ENCODE data around the gene ANOS1.

Gene ANOS1

DNA sequence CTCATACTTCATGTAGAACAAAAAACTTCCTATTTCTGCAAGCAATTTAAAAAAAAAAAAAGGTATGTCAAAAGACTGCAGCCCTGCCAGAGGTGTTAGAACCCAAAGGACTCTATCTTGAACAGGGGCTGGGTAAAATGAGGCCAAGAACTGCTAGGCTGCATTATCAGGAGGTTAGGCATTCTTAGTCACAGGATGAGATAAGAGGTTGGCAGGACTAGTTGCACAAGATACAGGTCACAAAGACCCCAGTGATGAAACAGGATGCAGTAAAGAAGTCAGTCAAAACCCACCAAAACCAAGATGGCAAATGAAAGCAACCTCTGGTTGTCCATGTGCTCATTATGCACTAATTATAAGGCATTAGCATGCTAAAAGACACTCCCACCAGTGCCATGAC is 104.1 kb downstream of the ANOS1 start:
- H2AFZ ChIP-seq (ENCODE audit: low read length): no peak overlapping the region
- H3K9ac ChIP-seq (ENCODE audit: low read length): no peak overlapping the region
- H3K4me2 ChIP-seq (ENCODE audit: low read depth, low read length): no peak overlapping the region
- H3F3A ChIP-seq (ENCODE audit: insufficient read depth, low read length): no peaks in the 10 kb centered on the region
- no peak for DNase-seq
- TF ChIP-seq EZH2phosphoT487 (IDR thresholded peaks at IDR 0.05; ENCODE audit: low read length) (no peak), EZH2 (optimal IDR thresholded peaks at IDR 0.05; ENCODE audit: low read depth, low read length) (no peak)
- TF ChIP-seq, protein P1, sequence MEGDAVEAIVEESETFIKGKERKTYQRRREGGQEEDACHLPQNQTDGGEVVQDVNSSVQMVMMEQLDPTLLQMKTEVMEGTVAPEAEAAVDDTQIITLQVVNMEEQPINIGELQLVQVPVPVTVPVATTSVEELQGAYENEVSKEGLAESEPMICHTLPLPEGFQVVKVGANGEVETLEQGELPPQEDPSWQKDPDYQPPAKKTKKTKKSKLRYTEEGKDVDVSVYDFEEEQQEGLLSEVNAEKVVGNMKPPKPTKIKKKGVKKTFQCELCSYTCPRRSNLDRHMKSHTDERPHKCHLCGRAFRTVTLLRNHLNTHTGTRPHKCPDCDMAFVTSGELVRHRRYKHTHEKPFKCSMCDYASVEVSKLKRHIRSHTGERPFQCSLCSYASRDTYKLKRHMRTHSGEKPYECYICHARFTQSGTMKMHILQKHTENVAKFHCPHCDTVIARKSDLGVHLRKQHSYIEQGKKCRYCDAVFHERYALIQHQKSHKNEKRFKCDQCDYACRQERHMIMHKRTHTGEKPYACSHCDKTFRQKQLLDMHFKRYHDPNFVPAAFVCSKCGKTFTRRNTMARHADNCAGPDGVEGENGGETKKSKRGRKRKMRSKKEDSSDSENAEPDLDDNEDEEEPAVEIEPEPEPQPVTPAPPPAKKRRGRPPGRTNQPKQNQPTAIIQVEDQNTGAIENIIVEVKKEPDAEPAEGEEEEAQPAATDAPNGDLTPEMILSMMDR (IDR thresholded peaks at IDR 0.05; ENCODE audit: low read length): no peak
- no peak overlapping the region for H3K4me3 ChIP-seq (ENCODE audit: low read length)
- H3K27ac ChIP-seq (ENCODE audit: low read length): no peak overlapping the region
- H3K36me3 ChIP-seq (replicated peaks; ENCODE audit: insufficient read depth, low read length): no peaks in the 10 kb centered on the region
- no peaks in the 10 kb centered on the region for H3K27me3 ChIP-seq (replicated peaks; ENCODE audit: insufficient read depth, low read length)
- no peaks in the 10 kb centered on the region for H3K9me2 ChIP-seq (replicated peaks; ENCODE audit: insufficient read depth, low read length)
- H3K4me1 ChIP-seq (ENCODE audit: low read length): no peaks in the 10 kb centered on the region
- no peaks in the 10 kb centered on the region for H3K9me3 ChIP-seq (replicated peaks; ENCODE audit: insufficient read depth, low read length)
- H3K79me2 ChIP-seq (ENCODE audit: low read length): no peaks in the 10 kb centered on the region
- no peaks in the 10 kb centered on the region for H4K20me1 ChIP-seq (ENCODE audit: insufficient read depth, low read length)

DNA sequence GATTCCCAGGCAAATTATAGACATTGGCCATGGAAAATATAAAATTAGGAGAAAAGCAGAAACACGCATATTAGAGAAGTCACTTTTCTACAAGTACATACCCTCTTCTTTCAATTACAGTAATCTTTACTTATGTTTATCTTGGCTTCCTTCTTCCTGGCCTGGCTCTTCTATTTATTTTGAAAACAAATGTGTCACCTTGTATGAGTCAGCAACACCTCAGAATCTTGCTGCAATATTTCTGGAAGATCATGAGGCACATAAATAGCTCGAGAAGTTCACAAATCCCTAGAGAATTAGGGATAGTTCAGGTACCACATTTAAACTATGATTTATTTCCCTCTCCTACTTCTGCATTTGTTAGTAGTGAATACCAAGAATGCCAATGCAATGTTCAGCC is 124.6 kb downstream of the ANOS1 start:
- Histone ChIP-seq H3K9ac (ENCODE audit: low read length) (no peak overlapping the region), H3K27me3 (replicated peaks; ENCODE audit: insufficient read depth, low read length) (no peaks in the 10 kb centered on the region), H4K20me1 (ENCODE audit: insufficient read depth, low read length) (no peaks in the 10 kb centered on the region), H2AFZ (ENCODE audit: low read length) (no peak overlapping the region), H3K27ac (ENCODE audit: low read length) (no peak overlapping the region), H3K9me3 (replicated peaks; ENCODE audit: insufficient read depth, low read length) (no peaks in the 10 kb centered on the region), H3K4me2 (ENCODE audit: low read depth, low read length) (no peak overlapping the region), H3K9me2 (replicated peaks; ENCODE audit: insufficient read depth, low read length) (no peaks in the 10 kb centered on the region), H3K36me3 (replicated peaks; ENCODE audit: insufficient read depth, low read length) (no peaks in the 10 kb centered on the region), H3K4me3 (ENCODE audit: low read length) (no peak overlapping the region), H3K4me1 (ENCODE audit: low read length) (no peaks in the 10 kb centered on the region), H3K79me2 (ENCODE audit: low read length) (no peaks in the 10 kb centered on the region), H3F3A (ENCODE audit: insufficient read depth, low read length) (no peaks in the 10 kb centered on the region)
- TF ChIP-seq EZH2phosphoT487 (IDR thresholded peaks at IDR 0.05; ENCODE audit: low read length): no peak
- TF ChIP-seq, protein P1 (IDR thresholded peaks at IDR 0.05; ENCODE audit: low read length): no peak
- TF ChIP-seq EZH2 (optimal IDR thresholded peaks at IDR 0.05; ENCODE audit: low read depth, low read length): no peak
- no peak for DNase-seq

DNA sequence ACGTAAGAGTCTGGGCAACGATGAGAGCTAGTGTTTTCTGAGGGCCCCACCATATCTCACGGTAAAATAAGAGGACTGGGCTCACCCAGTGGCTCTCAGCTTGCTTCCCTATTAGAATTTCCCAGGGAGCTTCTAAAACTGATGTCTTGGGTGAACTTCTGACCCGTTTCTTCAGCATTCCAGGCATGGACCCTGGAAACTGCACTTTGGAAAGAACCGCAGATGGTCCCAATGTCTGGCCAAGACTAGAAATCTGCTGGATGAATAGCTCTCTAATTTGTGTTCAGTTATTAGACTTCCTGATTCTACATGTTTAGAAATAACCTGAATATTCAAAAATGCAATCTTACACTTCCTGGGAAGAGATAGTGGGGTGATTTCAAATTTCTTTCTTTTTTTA is 127.8 kb downstream of the ANOS1 start:
- Histone ChIP-seq H3K9ac (ENCODE audit: low read length) (no peak overlapping the region), H4K20me1 (ENCODE audit: insufficient read depth, low read length) (no peaks in the 10 kb centered on the region), H3K36me3 (replicated peaks; ENCODE audit: insufficient read depth, low read length) (no peaks in the 10 kb centered on the region), H3K4me2 (ENCODE audit: low read depth, low read length) (no peak overlapping the region), H3K27me3 (replicated peaks; ENCODE audit: insufficient read depth, low read length) (no peaks in the 10 kb centered on the region), H3K4me1 (ENCODE audit: low read length) (no peaks in the 10 kb centered on the region), H2AFZ (ENCODE audit: low read length) (no peak overlapping the region), H3K9me3 (replicated peaks; ENCODE audit: insufficient read depth, low read length) (no peaks in the 10 kb centered on the region), H3K9me2 (replicated peaks; ENCODE audit: insufficient read depth, low read length) (no peaks in the 10 kb centered on the region), H3K4me3 (ENCODE audit: low read length) (no peak overlapping the region), H3F3A (ENCODE audit: insufficient read depth, low read length) (no peaks in the 10 kb centered on the region), H3K27ac (ENCODE audit: low read length) (no peak overlapping the region), H3K79me2 (ENCODE audit: low read length) (no peaks in the 10 kb centered on the region)
- DNase-seq: no peak
- TF ChIP-seq EZH2phosphoT487 (IDR thresholded peaks at IDR 0.05; ENCODE audit: low read length) (no peak), EZH2 (optimal IDR thresholded peaks at IDR 0.05; ENCODE audit: low read depth, low read length) (no peak)
- TF ChIP-seq, protein P1 (IDR thresholded peaks at IDR 0.05; ENCODE audit: low read length): no peak
